HepG2 (cell line): ENCODE data around the gene AHSA1. TPM values are rescaled to one million over a fixed set of nuclear protein-coding genes. Genes with fewer than 3 reads are reported as not detected.

Experiments
- AGO2 ChIP-seq: fragments of 200-400 bp; formaldehyde crosslinking; optimal IDR thresholded peaks from 2 replicates; pipeline ENCODE3; 2017; ENCODE audit warnings: mild to moderate bottlenecking, low read depth, low read length, moderate library complexity
- SMARCE1 ChIP-seq: fragments of 450-650 bp; IDR thresholded peaks from 2 replicates; pipeline ENCODE4 v1.6.1; 2017; ENCODE audit warnings: borderline replicate concordance
- TCF7L2 ChIP-seq: IDR thresholded peaks from 2 replicates; pipeline ENCODE4 v1.6.1; 2011; ENCODE audit warnings: mild to moderate bottlenecking, low read depth, low read length, moderate library complexity
- ZBTB8A ChIP-seq: sonication (generic); formaldehyde crosslinking; IDR thresholded peaks from 2 replicates; pipeline ENCODE4 v1.4.0; 2020; ENCODE audit warnings: mild to moderate bottlenecking, low read depth, missing genetic modification reagents, borderline replicate concordance
- ZNF292 ChIP-seq: sonication (generic); formaldehyde crosslinking; IDR thresholded peaks from 2 replicates; pipeline ENCODE4 v1.8.1; 2022; ENCODE audit warnings: mild to moderate bottlenecking, low read depth, missing genetic modification reagents, borderline replicate concordance
- ZNF317 ChIP-seq: sonication (generic); formaldehyde crosslinking; IDR thresholded peaks from 2 replicates; pipeline ENCODE4 v1.5.0; 2020; ENCODE audit warnings: mild to moderate bottlenecking, missing genetic modification reagents
- ZNF44 ChIP-seq: sonication (generic); formaldehyde crosslinking; IDR thresholded peaks from 2 replicates; pipeline ENCODE4 v1.5.1; 2020; ENCODE audit warnings: mild to moderate bottlenecking, missing genetic modification reagents
- ZNF850 ChIP-seq: sonication (generic); formaldehyde crosslinking; conservative IDR thresholded peaks from 2 replicates; pipeline ENCODE4 v1.9.0; 2021; ENCODE audit warnings: mild to moderate bottlenecking, missing genetic modification reagents
- polyA plus RNA-seq, 8 experiments: library from polyadenylated mRNA; depleted of rRNA in 3 of 8; stranded (reverse) in 7 of 8; unstranded in 1 of 8; fragments of >200 nt; fragmentation: Illumina TruSeq in 4 of 8; extraction: Trizol in 4 of 8; gene quantifications; 2 replicates each; pipeline versions ENCODE4 v1.2.1 to v1.2.3, GENCODE V29; 2011 to 2016; ENCODE audit warnings: low read depth in 4 of 8, missing spikeins in 1 of 8, mixed read lengths in 1 of 8; ENCODE audit not compliant: insufficient read depth in 1 of 8
- total RNA-seq, 5 experiments: library from RNA; depleted of rRNA; stranded (reverse); fragments of >200 nt; fragmentation: Illumina TruSeq; extraction: Trizol; gene quantifications; 2 replicates each; pipeline ENCODE4 v1.2.3, GENCODE V29; 2016; ENCODE audit warnings: low read depth in 1 of 5
- TF ChIP-seq, protein P1 (sequence below): sonication (generic); formaldehyde crosslinking; IDR thresholded peaks from 2 replicates; pipeline ENCODE4 v1.9.0; 2022; ENCODE audit warnings: low read depth, missing genetic modification reagents
- TF ChIP-seq, protein P2 (sequence below): sonication (generic); formaldehyde crosslinking; conservative IDR thresholded peaks from 2 replicates; pipeline ENCODE4 v1.4.0; 2020; ENCODE audit warnings: mild to moderate bottlenecking, missing genetic modification reagents, moderate library complexity
- TF ChIP-seq, protein P3 (sequence below): sonication (generic); formaldehyde crosslinking; IDR thresholded peaks from 2 replicates; pipeline ENCODE4 v1.8.0; 2023; ENCODE audit warnings: mild to moderate bottlenecking, missing genetic modification reagents
- TF ChIP-seq, protein P4 (sequence below): sonication (generic); formaldehyde crosslinking; IDR thresholded peaks from 2 replicates; pipeline ENCODE4 v1.9.0; 2021; ENCODE audit warnings: mild to moderate bottlenecking, missing genetic modification reagents

Gene AHSA1
- total and polyA plus RNA-seq, 2 of the 13 experiments (the other 11 are each of a cell fraction or from before 2014, with no cell fraction given): 113 to 241 TPM

DNA sequence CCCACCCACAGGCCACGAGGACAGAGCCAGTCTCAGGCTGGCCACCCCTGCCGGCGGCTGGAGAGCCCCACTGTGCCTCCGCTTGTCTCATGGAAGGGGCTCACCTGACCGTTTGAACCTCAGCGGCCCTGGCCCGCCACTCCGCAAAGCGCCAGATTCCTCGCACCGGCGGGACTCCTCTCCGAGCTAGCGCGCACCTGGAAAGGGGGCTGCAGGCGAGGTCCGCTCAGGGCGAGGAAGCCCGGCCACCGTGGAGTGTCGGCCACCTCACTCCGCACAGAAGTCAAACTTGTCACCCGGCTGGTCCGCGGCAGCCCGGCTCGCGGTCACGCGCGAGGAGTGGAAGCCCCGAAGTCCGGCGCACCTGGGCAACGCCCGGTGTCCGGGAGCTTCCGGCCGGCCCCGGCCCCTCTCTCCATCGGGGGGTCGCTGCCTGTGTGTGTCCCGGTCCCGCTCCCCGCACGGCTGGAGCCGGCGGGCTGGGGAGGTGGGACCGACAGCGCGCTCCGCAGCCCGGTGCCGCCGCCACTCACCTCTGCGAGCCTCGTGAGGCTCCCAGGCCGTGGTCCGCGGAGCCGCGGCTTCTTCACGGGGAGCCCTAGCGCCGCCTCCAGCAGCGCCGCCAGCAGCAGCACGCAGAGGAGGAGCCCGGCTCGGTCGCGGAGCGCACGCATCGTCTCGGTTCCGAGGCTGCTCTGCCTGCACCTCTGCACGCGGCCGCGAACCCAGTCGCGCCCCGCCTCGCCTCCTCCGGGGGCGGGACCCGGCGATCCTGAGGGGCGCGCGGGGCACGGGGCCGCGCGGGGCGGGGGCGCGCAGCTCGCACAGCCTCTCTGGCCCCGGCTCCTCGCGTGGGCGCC, 40.5 kb downstream of the AHSA1 start, which contains the start of gene ISM2 (continued):
- TF ChIP-seq ZBTB8A (CRISPR knock-in tag): no peak
- TF ChIP-seq, protein P1, sequence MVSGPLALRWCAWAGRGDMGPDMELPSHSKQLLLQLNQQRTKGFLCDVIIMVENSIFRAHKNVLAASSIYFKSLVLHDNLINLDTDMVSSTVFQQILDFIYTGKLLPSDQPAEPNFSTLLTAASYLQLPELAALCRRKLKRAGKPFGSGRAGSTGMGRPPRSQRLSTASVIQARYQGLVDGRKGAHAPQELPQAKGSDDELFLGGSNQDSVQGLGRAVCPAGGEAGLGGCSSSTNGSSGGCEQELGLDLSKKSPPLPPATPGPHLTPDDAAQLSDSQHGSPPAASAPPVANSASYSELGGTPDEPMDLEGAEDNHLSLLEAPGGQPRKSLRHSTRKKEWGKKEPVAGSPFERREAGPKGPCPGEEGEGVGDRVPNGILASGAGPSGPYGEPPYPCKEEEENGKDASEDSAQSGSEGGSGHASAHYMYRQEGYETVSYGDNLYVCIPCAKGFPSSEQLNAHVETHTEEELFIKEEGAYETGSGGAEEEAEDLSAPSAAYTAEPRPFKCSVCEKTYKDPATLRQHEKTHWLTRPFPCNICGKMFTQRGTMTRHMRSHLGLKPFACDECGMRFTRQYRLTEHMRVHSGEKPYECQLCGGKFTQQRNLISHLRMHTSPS (CRISPR knock-in tag): 0 out of 2 replicates have a peak, but pooled peaks have one; percentile 21
- no peak for TF ChIP-seq ZNF292 (CRISPR knock-in tag)
- TF ChIP-seq ZNF850: no peak
- TF ChIP-seq, protein P2, sequence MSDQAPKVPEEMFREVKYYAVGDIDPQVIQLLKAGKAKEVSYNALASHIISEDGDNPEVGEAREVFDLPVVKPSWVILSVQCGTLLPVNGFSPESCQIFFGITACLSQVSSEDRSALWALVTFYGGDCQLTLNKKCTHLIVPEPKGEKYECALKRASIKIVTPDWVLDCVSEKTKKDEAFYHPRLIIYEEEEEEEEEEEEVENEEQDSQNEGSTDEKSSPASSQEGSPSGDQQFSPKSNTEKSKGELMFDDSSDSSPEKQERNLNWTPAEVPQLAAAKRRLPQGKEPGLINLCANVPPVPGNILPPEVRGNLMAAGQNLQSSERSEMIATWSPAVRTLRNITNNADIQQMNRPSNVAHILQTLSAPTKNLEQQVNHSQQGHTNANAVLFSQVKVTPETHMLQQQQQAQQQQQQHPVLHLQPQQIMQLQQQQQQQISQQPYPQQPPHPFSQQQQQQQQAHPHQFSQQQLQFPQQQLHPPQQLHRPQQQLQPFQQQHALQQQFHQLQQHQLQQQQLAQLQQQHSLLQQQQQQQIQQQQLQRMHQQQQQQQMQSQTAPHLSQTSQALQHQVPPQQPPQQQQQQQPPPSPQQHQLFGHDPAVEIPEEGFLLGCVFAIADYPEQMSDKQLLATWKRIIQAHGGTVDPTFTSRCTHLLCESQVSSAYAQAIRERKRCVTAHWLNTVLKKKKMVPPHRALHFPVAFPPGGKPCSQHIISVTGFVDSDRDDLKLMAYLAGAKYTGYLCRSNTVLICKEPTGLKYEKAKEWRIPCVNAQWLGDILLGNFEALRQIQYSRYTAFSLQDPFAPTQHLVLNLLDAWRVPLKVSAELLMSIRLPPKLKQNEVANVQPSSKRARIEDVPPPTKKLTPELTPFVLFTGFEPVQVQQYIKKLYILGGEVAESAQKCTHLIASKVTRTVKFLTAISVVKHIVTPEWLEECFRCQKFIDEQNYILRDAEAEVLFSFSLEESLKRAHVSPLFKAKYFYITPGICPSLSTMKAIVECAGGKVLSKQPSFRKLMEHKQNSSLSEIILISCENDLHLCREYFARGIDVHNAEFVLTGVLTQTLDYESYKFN: no peak
- 0 out of 2 replicates have a peak, but pooled peaks have one; percentile 33 for TF ChIP-seq ZNF317 (CRISPR knock-in tag)
- no peak for TF ChIP-seq AGO2
- TF ChIP-seq, protein P3, sequence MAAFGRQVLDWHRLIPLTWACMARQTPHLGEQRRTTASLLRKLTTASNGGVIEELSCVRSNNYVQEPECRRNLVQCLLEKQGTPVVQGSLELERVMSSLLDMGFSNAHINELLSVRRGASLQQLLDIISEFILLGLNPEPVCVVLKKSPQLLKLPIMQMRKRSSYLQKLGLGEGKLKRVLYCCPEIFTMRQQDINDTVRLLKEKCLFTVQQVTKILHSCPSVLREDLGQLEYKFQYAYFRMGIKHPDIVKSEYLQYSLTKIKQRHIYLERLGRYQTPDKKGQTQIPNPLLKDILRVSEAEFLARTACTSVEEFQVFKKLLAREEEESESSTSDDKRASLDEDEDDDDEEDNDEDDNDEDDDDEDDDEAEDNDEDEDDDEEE (CRISPR knock-in tag): no peak
- TF ChIP-seq, protein P4, sequence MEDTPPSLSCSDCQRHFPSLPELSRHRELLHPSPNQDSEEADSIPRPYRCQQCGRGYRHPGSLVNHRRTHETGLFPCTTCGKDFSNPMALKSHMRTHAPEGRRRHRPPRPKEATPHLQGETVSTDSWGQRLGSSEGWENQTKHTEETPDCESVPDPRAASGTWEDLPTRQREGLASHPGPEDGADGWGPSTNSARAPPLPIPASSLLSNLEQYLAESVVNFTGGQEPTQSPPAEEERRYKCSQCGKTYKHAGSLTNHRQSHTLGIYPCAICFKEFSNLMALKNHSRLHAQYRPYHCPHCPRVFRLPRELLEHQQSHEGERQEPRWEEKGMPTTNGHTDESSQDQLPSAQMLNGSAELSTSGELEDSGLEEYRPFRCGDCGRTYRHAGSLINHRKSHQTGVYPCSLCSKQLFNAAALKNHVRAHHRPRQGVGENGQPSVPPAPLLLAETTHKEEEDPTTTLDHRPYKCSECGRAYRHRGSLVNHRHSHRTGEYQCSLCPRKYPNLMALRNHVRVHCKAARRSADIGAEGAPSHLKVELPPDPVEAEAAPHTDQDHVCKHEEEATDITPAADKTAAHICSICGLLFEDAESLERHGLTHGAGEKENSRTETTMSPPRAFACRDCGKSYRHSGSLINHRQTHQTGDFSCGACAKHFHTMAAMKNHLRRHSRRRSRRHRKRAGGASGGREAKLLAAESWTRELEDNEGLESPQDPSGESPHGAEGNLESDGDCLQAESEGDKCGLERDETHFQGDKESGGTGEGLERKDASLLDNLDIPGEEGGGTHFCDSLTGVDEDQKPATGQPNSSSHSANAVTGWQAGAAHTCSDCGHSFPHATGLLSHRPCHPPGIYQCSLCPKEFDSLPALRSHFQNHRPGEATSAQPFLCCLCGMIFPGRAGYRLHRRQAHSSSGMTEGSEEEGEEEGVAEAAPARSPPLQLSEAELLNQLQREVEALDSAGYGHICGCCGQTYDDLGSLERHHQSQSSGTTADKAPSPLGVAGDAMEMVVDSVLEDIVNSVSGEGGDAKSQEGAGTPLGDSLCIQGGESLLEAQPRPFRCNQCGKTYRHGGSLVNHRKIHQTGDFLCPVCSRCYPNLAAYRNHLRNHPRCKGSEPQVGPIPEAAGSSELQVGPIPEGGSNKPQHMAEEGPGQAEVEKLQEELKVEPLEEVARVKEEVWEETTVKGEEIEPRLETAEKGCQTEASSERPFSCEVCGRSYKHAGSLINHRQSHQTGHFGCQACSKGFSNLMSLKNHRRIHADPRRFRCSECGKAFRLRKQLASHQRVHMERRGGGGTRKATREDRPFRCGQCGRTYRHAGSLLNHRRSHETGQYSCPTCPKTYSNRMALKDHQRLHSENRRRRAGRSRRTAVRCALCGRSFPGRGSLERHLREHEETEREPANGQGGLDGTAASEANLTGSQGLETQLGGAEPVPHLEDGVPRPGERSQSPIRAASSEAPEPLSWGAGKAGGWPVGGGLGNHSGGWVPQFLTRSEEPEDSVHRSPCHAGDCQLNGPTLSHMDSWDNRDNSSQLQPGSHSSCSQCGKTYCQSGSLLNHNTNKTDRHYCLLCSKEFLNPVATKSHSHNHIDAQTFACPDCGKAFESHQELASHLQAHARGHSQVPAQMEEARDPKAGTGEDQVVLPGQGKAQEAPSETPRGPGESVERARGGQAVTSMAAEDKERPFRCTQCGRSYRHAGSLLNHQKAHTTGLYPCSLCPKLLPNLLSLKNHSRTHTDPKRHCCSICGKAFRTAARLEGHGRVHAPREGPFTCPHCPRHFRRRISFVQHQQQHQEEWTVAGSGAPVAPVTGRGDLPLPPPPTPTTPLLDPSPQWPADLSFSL (CRISPR knock-in tag): no peak
- TF ChIP-seq ZNF44 (CRISPR knock-in tag): no peak; the same call in 1 of the 2 replicates
- TF ChIP-seq TCF7L2: no peak
- TF ChIP-seq SMARCE1: no peak
